Measurements from ENCODE around the gene CFAP221. TPM values are rescaled to one million over a fixed set of nuclear protein-coding genes. Genes with fewer than 3 reads are reported as not detected.

The CFAP221 gene
- total RNA-seq, 1 experiment from 2014 or later = 0.20 TPM

GRCh38 chr2:119694470-119694844 lies 150.2 kb downstream of the CFAP221 start:
- Histone ChIP-seq H3T11ph (ENCODE audit: low read length) (no peak overlapping the region), H4K5ac (ENCODE audit: insufficient read length, low read depth, low read length) (no peak overlapping the region), H4K8ac (replicated peaks; ENCODE audit: insufficient read length, low read depth, low read length) (no peak overlapping the region), H4K20me1 (ENCODE audit: control insufficient read depth, insufficient read depth, insufficient read length) (no peaks in the 10 kb centered on the region), H3K56ac (ENCODE audit: insufficient read length, low read depth, low read length) (no peak overlapping the region), H2BK120ac (ENCODE audit: low read depth, low read length, poor library complexity, severe bottlenecking) (no peak overlapping the region), H3K79me2 (ENCODE audit: insufficient read depth, low read length) (no peaks in the 10 kb centered on the region), H4K91ac (ENCODE audit: insufficient read length, low read depth, low read length) (no peak overlapping the region), H2AK5ac (ENCODE audit: insufficient read length, low read length) (no peak overlapping the region), H3K23me2 (ENCODE audit: insufficient read length, low read depth, low read length, poor library complexity, severe bottlenecking) (no peaks in the 10 kb centered on the region), H2BK12ac (ENCODE audit: insufficient read length, low read depth, low read length) (no peak overlapping the region), H2BK15ac (ENCODE audit: low read depth, low read length) (no peak overlapping the region), H3K9me3 (ENCODE audit: control insufficient read depth, low read depth, low read length) (no peaks in the 10 kb centered on the region), H3K23ac (ENCODE audit: insufficient read length, low read depth, low read length) (no peak overlapping the region), H3K79me1 (ENCODE audit: insufficient read depth, low read depth, low read length, poor library complexity, severe bottlenecking) (no peaks in the 10 kb centered on the region), H3K27ac (ENCODE audit: insufficient read length, low read depth, low read length) (no peak overlapping the region), H3K27me3 (ENCODE audit: insufficient read depth, low read length) (no peaks in the 10 kb centered on the region), H3K4me1 (ENCODE audit: insufficient read depth, low read length) (peaks cover 8% of the 10 kb centered on the region; the same call in 1 of the 2 replicates), H3K4me2 (ENCODE audit: insufficient read depth, insufficient read length, low read length) (no peak overlapping the region), H3K18ac (ENCODE audit: insufficient read length, low read depth, low read length) (no peak overlapping the region), H3K4ac (ENCODE audit: low read depth, low read length) (no peak overlapping the region), H2BK20ac (ENCODE audit: low read depth, low read length, poor library complexity, severe bottlenecking) (no peak overlapping the region), H3K14ac (ENCODE audit: insufficient read depth, low read length) (no peak overlapping the region), H3K9ac (ENCODE audit: extremely low read depth, insufficient read length, low read length) (no peak overlapping the region), H2AFZ (ENCODE audit: low read length) (no peak overlapping the region), H2BK5ac (ENCODE audit: insufficient read length, low read length) (no peak overlapping the region)
- TF ChIP-seq CTCF (conservative IDR thresholded peaks at IDR 0.05) = no peak
- H3K27me3 Mint-ChIP-seq (ENCODE audit: low read depth) = no peaks in the 10 kb centered on the region; the same call in 1 of the 2 replicates
- H3K4me1 Mint-ChIP-seq = peaks cover 35 to 48% of the 10 kb centered on the region in 2 experiments
- H3K27ac Mint-ChIP-seq = peak overlapping the region in 1 of 3 experiments; percentile 0; a peak in 1 of 7 replicates
- WGBS (ENCODE audit: extremely low coverage, insufficient read length, low lambda C conversion rate) = no CpG with 5 or more reads among the region's 10 CpGs
- DNase-seq = no peak
- H3K36me3 Mint-ChIP-seq (ENCODE audit: insufficient read depth in 1 of 3, low read depth in 3 of 3) = peaks cover 0 to 6% (median 0%) of the 10 kb centered on the region in 3 experiments; a peak in 3 of 7 replicates
- no peak overlapping the region for H3K4me3 Mint-ChIP-seq
- H3K9me3 Mint-ChIP-seq = no peaks in the 10 kb centered on the region; a peak in 1 of 5 replicates

All from H9 (cell line).